Fibroblast of lung (primary cell): Measurements from ENCODE around the gene GPATCH1.

ENCODE experiments used
- CTCF ChIP-seq, 2 donors: IDR thresholded peaks in 1 of 2; conservative IDR thresholded peaks in 1 of 2; 1 replicate in 1 of 2; 2 replicates in 1 of 2; pipeline ENCODE4 v1.5.1; 2011 to 2012; ENCODE audit warnings: low read length in 2 of 2, control low read depth in 1 of 2, inconsistent platforms in 1 of 2, low read depth in 1 of 2, mild to moderate bottlenecking in 1 of 2
- EZH2 ChIP-seq: IDR thresholded peaks from 2 replicates; pipeline ENCODE4 v1.5.1; 2012; ENCODE audit warnings: low read length, control low read depth, mild to moderate bottlenecking; ENCODE audit errors: missing control alignments

- TF ChIP-seq CTCF (conservative IDR thresholded peaks at IDR 0.05 in 1 of 2, IDR thresholded peaks at IDR 0.05 in 1 of 2; ENCODE audit: low read depth in 1 of 2, low read length in 2 of 2) (no peak), EZH2 (no peak)
These were observed 41.2 kb upstream of the GPATCH1 start for GRCh38 chr19:33039815-33040214.
